Measurements from ENCODE around the gene PAQR8. TPM values are rescaled to one million over a fixed set of nuclear protein-coding genes. Genes with fewer than 3 reads are reported as not detected.

PAQR8 gene
- total and polyA plus RNA-seq, 2 of the 13 experiments (the other 11 are each of a cell fraction or from before 2014, with no cell fraction given): 37.7 to 50.7 TPM

DNA sequence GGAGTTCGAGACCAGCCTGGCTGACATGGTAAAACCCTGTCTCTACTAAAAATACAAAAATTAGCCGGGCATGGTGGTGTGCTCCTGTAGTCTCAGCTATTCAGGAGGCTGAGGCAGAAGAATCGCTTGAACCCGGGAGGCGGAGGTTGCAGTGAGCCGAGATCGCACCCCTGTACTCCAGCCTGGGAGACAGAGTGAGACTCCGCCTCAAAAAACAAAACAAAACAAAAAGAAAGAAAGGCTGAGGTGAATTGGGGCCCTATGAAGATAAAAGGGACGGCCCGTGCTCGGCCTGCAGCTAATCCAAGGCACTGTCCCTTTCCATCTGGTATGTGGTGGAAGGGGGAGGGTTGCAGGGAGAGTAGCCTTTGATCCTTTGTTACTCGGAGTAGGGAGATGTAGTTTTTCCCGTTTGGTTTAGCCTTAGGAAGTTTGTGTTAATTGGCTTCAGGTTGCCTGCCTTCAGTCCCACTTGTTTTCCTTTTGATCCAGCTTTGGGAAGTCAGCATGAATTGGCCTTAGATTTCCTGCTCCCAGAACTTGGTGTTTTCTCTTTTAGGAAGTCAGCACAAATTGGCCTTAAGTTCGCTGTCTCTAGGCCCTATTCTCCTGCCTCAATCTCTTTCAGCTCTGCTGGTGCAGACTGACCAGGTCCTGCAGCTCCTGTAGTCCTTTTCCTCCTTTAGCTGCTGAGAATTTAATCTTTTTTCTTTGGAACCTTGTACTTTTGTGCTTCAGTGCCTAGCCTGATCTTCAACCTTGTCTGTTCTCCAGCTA lies 36.1 kb upstream of the PAQR8 start (continued):
- TF ChIP-seq, protein P1, sequence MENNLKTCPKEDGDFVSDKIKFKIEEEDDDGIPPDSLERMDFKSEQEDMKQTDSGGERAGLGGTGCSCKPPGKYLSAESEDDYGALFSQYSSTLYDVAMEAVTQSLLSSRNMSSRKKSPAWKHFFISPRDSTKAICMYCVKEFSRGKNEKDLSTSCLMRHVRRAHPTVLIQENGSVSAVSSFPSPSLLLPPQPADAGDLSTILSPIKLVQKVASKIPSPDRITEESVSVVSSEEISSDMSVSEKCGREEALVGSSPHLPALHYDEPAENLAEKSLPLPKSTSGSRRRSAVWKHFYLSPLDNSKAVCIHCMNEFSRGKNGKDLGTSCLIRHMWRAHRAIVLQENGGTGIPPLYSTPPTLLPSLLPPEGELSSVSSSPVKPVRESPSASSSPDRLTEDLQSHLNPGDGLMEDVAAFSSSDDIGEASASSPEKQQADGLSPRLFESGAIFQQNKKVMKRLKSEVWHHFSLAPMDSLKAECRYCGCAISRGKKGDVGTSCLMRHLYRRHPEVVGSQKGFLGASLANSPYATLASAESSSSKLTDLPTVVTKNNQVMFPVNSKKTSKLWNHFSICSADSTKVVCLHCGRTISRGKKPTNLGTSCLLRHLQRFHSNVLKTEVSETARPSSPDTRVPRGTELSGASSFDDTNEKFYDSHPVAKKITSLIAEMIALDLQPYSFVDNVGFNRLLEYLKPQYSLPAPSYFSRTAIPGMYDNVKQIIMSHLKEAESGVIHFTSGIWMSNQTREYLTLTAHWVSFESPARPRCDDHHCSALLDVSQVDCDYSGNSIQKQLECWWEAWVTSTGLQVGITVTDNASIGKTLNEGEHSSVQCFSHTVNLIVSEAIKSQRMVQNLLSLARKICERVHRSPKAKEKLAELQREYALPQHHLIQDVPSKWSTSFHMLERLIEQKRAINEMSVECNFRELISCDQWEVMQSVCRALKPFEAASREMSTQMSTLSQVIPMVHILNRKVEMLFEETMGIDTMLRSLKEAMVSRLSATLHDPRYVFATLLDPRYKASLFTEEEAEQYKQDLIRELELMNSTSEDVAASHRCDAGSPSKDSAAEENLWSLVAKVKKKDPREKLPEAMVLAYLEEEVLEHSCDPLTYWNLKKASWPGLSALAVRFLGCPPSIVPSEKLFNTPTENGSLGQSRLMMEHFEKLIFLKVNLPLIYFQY (CRISPR knock-in tag; IDR thresholded peaks at IDR 0.05; ENCODE audit: borderline replicate concordance): no peak
- TF ChIP-seq ISL2 (CRISPR knock-in tag; IDR thresholded peaks at IDR 0.05): peak; percentile 92
- peak; percentile 92 for TF ChIP-seq HNF4A (CRISPR knock-in tag; IDR thresholded peaks at IDR 0.05)
- TF ChIP-seq NFRKB (IDR thresholded peaks at IDR 0.05): no peak
- no peak for TF ChIP-seq ATF7 (IDR thresholded peaks at IDR 0.05)
- no peak for TF ChIP-seq ATF7 (CRISPR knock-in tag; IDR thresholded peaks at IDR 0.05)
- TF ChIP-seq MED1 (CRISPR knock-in tag; IDR thresholded peaks at IDR 0.05): peak; percentile 84
- TF ChIP-seq SUZ12 (IDR thresholded peaks at IDR 0.05; ENCODE audit: low read depth, low read length): no peak
- TF ChIP-seq, protein P2, sequence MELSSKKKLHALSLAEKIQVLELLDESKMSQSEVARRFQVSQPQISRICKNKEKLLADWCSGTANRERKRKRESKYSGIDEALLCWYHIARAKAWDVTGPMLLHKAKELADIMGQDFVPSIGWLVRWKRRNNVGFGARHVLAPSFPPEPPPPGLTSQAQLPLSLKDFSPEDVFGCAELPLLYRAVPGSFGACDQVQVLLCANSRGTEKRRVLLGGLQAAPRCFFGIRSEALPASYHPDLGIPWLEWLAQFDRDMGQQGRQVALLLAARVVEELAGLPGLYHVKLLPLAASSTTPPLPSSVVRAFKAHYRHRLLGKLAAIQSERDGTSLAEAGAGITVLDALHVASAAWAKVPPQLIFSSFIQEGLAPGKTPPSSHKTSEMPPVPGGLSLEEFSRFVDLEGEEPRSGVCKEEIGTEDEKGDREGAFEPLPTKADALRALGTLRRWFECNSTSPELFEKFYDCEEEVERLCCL (CRISPR knock-in tag; IDR thresholded peaks at IDR 0.05; ENCODE audit: borderline replicate concordance): no peak
- TF ChIP-seq KLF12 (CRISPR knock-in tag; IDR thresholded peaks at IDR 0.05; ENCODE audit: borderline replicate concordance): 0 out of 2 replicates have a peak, but pooled peaks have one; percentile 74
- no peak for TF ChIP-seq ZNF737 (CRISPR knock-in tag; IDR thresholded peaks at IDR 0.05; ENCODE audit: borderline replicate concordance)
- no peak for TF ChIP-seq ATF7-NPFF (CRISPR knock-in tag; IDR thresholded peaks at IDR 0.05; ENCODE audit: low read depth)
- TF ChIP-seq, protein P3, sequence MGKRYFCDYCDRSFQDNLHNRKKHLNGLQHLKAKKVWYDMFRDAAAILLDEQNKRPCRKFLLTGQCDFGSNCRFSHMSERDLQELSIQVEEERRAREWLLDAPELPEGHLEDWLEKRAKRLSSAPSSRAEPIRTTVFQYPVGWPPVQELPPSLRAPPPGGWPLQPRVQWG (CRISPR knock-in tag; IDR thresholded peaks at IDR 0.05; ENCODE audit: borderline replicate concordance, low read depth): no peak
- TF ChIP-seq ZNF766 (CRISPR knock-in tag; IDR thresholded peaks at IDR 0.05; ENCODE audit: borderline replicate concordance): 0 out of 2 replicates have a peak, but pooled peaks have one; percentile 75
- TF ChIP-seq CCAR2 (optimal IDR thresholded peaks at IDR 0.05; ENCODE audit: low read depth, low read length): no peak
- no peak for TF ChIP-seq PHF20 (CRISPR knock-in tag; IDR thresholded peaks at IDR 0.05)
- TF ChIP-seq NR1H2 (CRISPR knock-in tag; IDR thresholded peaks at IDR 0.05; ENCODE audit: borderline replicate concordance, low read depth): no peak
- TF ChIP-seq, protein P4, sequence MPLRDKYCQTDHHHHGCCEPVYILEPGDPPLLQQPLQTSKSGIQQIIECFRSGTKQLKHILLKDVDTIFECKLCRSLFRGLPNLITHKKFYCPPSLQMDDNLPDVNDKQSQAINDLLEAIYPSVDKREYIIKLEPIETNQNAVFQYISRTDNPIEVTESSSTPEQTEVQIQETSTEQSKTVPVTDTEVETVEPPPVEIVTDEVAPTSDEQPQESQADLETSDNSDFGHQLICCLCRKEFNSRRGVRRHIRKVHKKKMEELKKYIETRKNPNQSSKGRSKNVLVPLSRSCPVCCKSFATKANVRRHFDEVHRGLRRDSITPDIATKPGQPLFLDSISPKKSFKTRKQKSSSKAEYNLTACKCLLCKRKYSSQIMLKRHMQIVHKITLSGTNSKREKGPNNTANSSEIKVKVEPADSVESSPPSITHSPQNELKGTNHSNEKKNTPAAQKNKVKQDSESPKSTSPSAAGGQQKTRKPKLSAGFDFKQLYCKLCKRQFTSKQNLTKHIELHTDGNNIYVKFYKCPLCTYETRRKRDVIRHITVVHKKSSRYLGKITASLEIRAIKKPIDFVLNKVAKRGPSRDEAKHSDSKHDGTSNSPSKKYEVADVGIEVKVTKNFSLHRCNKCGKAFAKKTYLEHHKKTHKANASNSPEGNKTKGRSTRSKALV (CRISPR knock-in tag; IDR thresholded peaks at IDR 0.05): peak; percentile 72
- TF ChIP-seq RARG (CRISPR knock-in tag; IDR thresholded peaks at IDR 0.05; ENCODE audit: low read depth): no peak
- TF ChIP-seq HNRNPUL1 (IDR thresholded peaks at IDR 0.05; ENCODE audit: low read depth, low read length): no peak
- TF ChIP-seq, protein P5, sequence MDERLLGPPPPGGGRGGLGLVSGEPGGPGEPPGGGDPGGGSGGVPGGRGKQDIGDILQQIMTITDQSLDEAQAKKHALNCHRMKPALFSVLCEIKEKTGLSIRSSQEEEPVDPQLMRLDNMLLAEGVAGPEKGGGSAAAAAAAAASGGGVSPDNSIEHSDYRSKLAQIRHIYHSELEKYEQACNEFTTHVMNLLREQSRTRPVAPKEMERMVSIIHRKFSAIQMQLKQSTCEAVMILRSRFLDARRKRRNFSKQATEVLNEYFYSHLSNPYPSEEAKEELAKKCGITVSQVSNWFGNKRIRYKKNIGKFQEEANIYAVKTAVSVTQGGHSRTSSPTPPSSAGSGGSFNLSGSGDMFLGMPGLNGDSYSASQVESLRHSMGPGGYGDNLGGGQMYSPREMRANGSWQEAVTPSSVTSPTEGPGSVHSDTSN (CRISPR knock-in tag; IDR thresholded peaks at IDR 0.05): no peak
- no peak for TF ChIP-seq ZNF274 (CRISPR knock-in tag; IDR thresholded peaks at IDR 0.05)
